ENCODE data around the gene GOLGA5. TPM values are rescaled to one million over a fixed set of nuclear protein-coding genes. Genes with fewer than 3 reads are reported as not detected.

The GOLGA5 gene
- total RNA-seq, 1 donor from 2014 or later = 33.2 TPM

DNA sequence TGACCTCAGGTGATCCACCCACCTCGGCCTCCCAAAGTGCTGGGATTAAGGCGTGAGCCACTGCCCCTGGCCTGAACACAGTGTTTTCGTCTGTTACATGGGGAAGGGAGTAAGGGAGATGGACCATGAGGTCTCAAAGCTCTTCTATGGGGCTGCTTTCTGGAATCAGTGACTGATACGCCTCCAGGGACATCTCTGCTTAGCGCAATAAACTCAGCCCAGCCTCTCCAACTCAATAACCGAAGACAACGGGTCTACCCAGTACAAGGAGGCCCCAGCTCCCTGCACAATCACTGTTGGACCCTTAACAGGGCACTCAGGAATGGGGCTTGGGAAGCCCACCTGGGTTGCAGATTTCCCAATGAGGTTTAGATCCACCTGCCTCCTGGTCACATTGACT, 86.2 kb downstream of the GOLGA5 start:
- DNase-seq (ENCODE audit: low spot score) = no peak

DNA sequence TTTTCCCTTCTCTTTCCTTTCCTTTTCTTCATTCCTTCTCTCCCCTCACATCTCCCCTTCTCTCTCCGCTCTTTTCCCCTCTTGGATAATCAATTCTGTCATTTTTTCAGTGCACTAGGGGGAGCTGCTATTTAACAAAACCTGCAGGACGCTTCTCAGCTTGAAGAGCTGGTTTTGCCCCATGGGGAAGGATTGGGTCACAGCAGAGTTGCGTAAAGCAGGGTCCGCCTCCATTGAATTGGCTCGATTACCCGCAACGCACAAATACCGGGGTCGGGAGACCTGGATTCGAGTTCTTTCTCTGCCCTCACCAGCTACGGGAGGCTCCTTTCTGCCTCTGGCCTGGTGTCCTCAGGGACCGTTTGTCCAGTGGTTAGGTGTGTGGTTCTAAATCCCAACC, 86.7 kb downstream of the GOLGA5 start:
- DNase-seq (ENCODE audit: low spot score) = no peak

DNA sequence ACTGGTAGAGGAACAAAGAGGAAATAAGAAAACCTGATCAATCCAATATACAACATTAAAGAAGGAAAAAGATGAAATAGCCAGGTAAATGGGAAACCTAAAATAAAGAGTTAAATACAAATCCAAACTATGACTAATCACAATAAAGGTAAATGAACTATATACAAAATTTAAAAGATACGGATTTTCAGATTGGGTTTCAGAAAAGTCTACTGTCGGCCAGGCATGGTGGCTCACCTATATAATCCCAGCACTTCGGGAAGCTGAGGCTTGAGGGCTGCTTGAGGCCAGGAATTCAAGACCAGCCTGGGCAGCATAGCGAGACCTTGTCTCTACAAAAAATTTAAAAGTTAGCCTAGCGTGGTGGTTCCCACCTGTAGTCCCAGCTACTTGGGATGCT, 89.0 kb downstream of the GOLGA5 start:
- DNase-seq (ENCODE audit: low spot score) = no peak

DNA sequence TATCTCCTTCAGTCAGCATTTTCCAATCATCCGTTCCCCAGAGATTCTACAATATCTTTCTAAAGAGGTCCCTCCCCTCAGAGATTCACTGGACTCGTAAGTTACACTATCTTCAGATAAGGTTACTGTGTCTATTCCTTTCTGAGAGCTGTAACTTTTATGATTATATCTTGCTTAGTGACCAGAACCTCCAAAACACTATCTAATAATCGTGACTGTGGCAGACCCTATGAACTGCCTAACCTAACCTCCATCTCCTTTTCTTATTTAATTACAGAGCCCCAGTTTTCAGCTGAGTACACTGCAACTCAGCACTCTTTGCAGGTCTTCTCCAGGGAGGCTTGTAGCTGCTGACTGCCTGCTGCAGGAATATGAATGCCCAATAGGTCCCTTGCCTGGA, 90.3 kb downstream of the GOLGA5 start:
- DNase-seq (ENCODE audit: low spot score) = no peak

DNA sequence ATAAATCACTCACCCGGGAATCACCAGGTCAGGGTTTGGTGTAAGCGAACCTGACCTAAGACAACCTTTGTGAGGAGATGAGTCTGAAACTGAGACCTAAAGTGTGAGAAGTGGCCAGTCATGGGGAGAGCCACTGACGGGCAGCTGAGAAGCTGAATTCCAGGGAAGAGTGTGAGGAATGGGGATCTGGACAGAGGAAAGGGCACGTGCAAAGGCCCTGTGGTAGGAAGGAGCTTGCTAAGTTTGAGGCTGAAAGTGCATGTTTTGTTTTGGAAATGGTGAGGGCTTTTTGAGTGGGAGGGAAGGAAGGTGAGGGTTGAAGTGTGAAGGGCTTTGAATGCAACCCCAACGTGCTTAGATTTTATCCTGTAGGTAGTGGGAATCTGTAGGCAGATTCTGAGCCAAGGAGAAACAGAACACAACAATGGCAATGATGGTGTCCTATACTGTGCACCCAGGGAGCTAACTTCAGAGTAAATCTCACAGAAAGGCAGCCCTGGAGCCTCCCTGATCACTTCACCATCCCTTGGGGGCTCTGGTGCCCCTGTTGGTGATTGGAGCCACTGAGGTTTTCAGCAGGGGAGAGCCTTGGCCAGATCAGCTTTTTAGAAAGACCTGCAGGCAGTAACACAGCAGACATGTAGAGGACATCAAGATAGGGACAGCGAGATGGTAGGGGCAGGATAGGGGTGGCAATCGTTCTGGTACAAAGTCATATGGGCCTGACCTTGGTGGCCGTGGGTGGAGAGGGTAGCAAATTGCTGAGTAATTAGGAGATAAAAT, 91.4 kb downstream of the GOLGA5 start:
- no peak for DNase-seq (ENCODE audit: low spot score)

DNA sequence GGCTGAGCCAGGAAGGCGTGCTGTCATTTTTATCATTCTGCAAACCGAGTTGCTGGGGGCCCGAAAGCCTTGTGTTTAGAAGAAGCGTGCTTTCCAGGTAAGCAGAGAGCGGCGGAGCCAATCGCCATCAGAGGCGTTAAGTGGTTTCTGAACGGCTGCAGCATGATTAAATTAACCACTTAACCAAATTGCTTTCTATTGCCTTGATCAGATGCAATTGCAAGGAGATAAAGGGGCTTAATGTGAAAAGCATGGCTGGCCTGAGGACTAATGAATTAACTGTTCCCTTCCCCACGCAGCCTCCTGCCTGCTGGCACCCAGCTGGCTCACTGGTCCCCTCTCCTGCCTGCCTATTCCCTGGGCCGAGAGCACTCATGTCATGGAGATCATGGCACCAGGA, 92.2 kb downstream of the GOLGA5 start:
- DNase-seq (ENCODE audit: low spot score) = no peak

DNA sequence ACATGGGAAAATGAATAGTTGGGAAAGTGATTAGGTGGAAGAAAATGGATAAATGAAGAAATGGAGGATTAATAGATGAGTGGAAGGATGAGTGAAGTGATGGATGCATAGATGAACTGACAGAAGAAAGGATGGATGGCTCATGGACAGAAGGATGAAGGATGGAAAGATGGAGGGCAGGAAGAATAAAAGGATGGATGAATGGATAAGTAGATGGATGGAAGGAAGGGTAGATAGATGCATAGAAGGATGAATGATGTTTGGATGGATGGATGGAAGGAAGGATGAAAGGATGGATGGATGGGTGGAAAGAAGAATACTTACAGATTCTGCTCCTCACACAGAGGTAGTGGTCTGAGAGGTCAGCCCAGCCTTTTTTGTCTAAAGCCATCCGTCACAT, 93.1 kb downstream of the GOLGA5 start:
- no peak for DNase-seq (ENCODE audit: low spot score)

DNA sequence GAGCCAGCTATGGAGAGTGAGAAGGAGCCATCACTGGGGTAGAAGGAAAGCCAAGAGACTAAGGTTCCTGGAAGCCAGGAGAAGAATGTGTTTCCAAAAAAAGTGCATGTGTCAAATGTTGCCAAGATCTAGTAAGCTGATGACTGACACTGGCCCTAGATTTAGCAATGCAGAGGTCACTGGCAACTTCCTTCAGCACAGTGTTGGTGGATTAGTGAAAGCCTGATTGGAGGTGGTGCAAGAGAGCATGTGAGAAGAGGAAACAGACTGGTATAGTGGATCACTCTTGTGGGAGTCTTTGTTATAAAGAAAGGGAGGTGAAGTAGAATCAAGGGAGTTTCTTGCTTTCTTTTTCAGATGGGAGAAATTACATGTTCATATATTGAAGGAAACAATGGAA, 94.8 kb downstream of the GOLGA5 start:
- DNase-seq (ENCODE audit: low spot score) = no peak

Other genes starting within 250 kb of the GOLGA5 start
- 100 TPM for gene LGMN, start 45.7 kb upstream of the GOLGA5 start, total RNA-seq
- not detected for gene CHGA, start 128.8 kb downstream of the GOLGA5 start, total RNA-seq